OCI-LY1 (cell line): ENCODE results near the gene CD93.

ENCODE experiments used
- CTCF ChIP-seq: fragments of 200-600 bp; sonication (generic), shearing (Covaris generic); IDR thresholded peaks from 2 replicates; pipeline ENCODE4 v1.5.1; 2017; ENCODE audit warnings: mild to moderate bottlenecking, antibody characterized with exemption, low read length, moderate library complexity, mixed read lengths
- EZH2 ChIP-seq: fragments of 200-600 bp; sonication (generic), shearing (Covaris generic); IDR thresholded peaks from 2 replicates; pipeline ENCODE4 v1.8.0; 2017; ENCODE audit warnings: borderline replicate concordance, mixed run types, mild to moderate bottlenecking, antibody characterized with exemption, low read length, moderate library complexity, mixed read lengths

- TF ChIP-seq CTCF (no peak), EZH2 (no peak)
Measured at GRCh38 chr20:23108871-23109270, 22.7 kb upstream of the CD93 start.
